K562 (cell line): Measurements from ENCODE around the gene TXNRD1. TPM values are rescaled to one million over a fixed set of nuclear protein-coding genes. Genes with fewer than 3 reads are reported as not detected.
"Not testable (repeated sequence)": the region's sequence is repeated elsewhere in the genome, so short reads cannot be mapped to it uniquely, and the experiment has no call there.

Experiments
- ATAC-seq: fragments of 200-7000 bp; cut with Tn5 transposase; 3 replicates; pipeline ENCODE4 v1.9.1; 2020; ENCODE audit warnings: moderate library complexity
- BruUV-seq: library from RNA; stranded (reverse); fragments of 400-500 nt; replicated peaks from 2 replicates; lab custom pipeline; 2021; lab: Mats Ljungman, UMichigan
- CTCF ChIA-PET: fragments of 300-600 bp; formaldehyde crosslinking; extraction: SDS; loops from one replicate; lab custom pipeline; 2021; ENCODE audit warnings: low intra/inter-chr PET ratio; lab: Yijun Ruan, JAX
- POLR2A ChIA-PET: fragments of 300-600, 350-650 bp; sonication (Branson Sonifier 250); formaldehyde crosslinking; extraction: SDS; loops from one replicate; lab custom pipeline; 2021; ENCODE audit warnings: antibody characterized with exemption, inconsistent platforms; lab: Yijun Ruan, JAX
- DNase-seq, 4 experiments: peaks; one replicate each; pipeline versions ENCODE4 v3.0.0 to v3.0.0-alpha.2; 2011 to 2018; ENCODE audit warnings: low spot score in 3 of 4, mixed read lengths in 3 of 4; ENCODE audit errors: extremely low read depth in 1 of 4
- FAIRE-seq: peaks from 2 replicates; lab custom pipeline; 2011; peaks lifted over from hg19 to GRCh38; lab: Jason Lieb, UNC
- H2AFZ ChIP-seq: 2 replicates; pipeline ENCODE4 v1.6.0; 2011; ENCODE audit warnings: low read depth, low read length, control low read depth, inconsistent platforms
- H3K27ac ChIP-seq: fragments of 200-600 bp; 3 replicates; pipeline ENCODE4 v1.8.0; 2011; ENCODE audit warnings: low read depth, mild to moderate bottlenecking, control low read depth, inconsistent platforms, low read length, moderate library complexity, mixed read lengths; ENCODE audit errors: extremely low read depth
- H3K27me3 ChIP-seq, 2 experiments: fragments of 300-600 bp in 1 of 2; 2 replicates in 1 of 2; 3 replicates in 1 of 2; pipeline versions ENCODE4 v1.6.0 to v1.8.0; 2011; ENCODE audit warnings: inconsistent platforms in 2 of 2, low read length in 2 of 2, mild to moderate bottlenecking in 1 of 2, mixed read lengths in 1 of 2, moderate library complexity in 1 of 2; ENCODE audit not compliant: control insufficient read depth in 2 of 2, insufficient read depth in 2 of 2
- H3K36me3 ChIP-seq: fragments of 300-600 bp; 3 replicates; pipeline ENCODE4 v1.8.0; 2011; ENCODE audit warnings: mild to moderate bottlenecking, low read length, inconsistent platforms; ENCODE audit not compliant: control insufficient read depth, insufficient read depth
- H3K4me1 ChIP-seq, 2 experiments: fragments of 200-600 bp in 1 of 2; replicated peaks in 1 of 2; 2 replicates in 1 of 2; 3 replicates in 1 of 2; pipeline versions ENCODE4 v1.5.1 to v1.8.0; 2011; ENCODE audit warnings: inconsistent platforms in 2 of 2, low read length in 2 of 2, mild to moderate bottlenecking in 1 of 2, mixed read lengths in 1 of 2, moderate library complexity in 1 of 2; ENCODE audit not compliant: control insufficient read depth in 2 of 2, insufficient read depth in 2 of 2
- H3K4me2 ChIP-seq: 2 replicates; pipeline ENCODE4 v1.6.1; 2011; ENCODE audit warnings: low read length, control low read depth, inconsistent platforms, mixed read lengths; ENCODE audit not compliant: insufficient read depth
- H3K4me3 ChIP-seq: fragments of 200-600 bp; sonication (generic), shearing (Covaris generic); 2 replicates; pipeline ENCODE4 v1.5.1; 2016; ENCODE audit warnings: control low read depth, inconsistent platforms
- H3K79me2 ChIP-seq: fragments of 200-600 bp; 3 replicates; pipeline ENCODE4 v1.8.0; 2011; ENCODE audit warnings: low read length, inconsistent platforms; ENCODE audit not compliant: control insufficient read depth, insufficient read depth
- H3K9ac ChIP-seq, 2 experiments: 2 replicates each; pipeline versions ENCODE4 v1.6.0 to v1.6.1; 2011; ENCODE audit warnings: low read depth in 2 of 2, low read length in 2 of 2, control low read depth in 1 of 2, inconsistent platforms in 1 of 2, mild to moderate bottlenecking in 1 of 2, mixed read lengths in 1 of 2; ENCODE audit not compliant: insufficient read depth in 1 of 2
- H3K9me1 ChIP-seq: one replicate; pipeline ENCODE4 v1.6.0; 2011; ENCODE audit warnings: inconsistent platforms, mild to moderate bottlenecking, low read length, moderate library complexity; ENCODE audit not compliant: control insufficient read depth, insufficient read depth
- H3K9me3 ChIP-seq: replicated peaks from 2 replicates; pipeline ENCODE4 v1.5.1; 2011; ENCODE audit warnings: low read depth, low read length, inconsistent platforms; ENCODE audit not compliant: control insufficient read depth, insufficient read depth
- H4K20me1 ChIP-seq: replicated peaks from 2 replicates; pipeline ENCODE4 v1.6.1; 2011; ENCODE audit warnings: low read length, inconsistent platforms, mixed read lengths; ENCODE audit not compliant: control insufficient read depth, insufficient read depth
- CSDE1 ChIP-seq, 2 experiments: fragments of 450-650 bp; IDR thresholded peaks; 2 replicates each; pipeline ENCODE4 v1.6.1; 2016; ENCODE audit warnings: mild to moderate bottlenecking in 1 of 2
- EWSR1 ChIP-seq: fragments of 450-650 bp; IDR thresholded peaks from 2 replicates; pipeline ENCODE4 v1.6.1; 2018; ENCODE audit warnings: borderline replicate concordance, mild to moderate bottlenecking, low read depth, moderate library complexity; ENCODE audit not compliant: partially characterized antibody
- PML ChIP-seq: IDR thresholded peaks from 2 replicates; pipeline ENCODE4 v1.6.1; 2012; ENCODE audit warnings: low read length, inconsistent platforms
- PTTG1 ChIP-seq: fragments of 450-650 bp; IDR thresholded peaks from 2 replicates; pipeline ENCODE4 v1.6.1; 2016; ENCODE audit warnings: low read depth, mild to moderate bottlenecking, missing genetic modification characterization, missing compliant biosample characterization
- RBFOX2 ChIP-seq: fragments of 200-400 bp; formaldehyde crosslinking; IDR thresholded peaks from 2 replicates; pipeline ENCODE4 v1.6.1; 2017; ENCODE audit warnings: low read depth, mild to moderate bottlenecking, low read length, moderate library complexity
- RBM25 ChIP-seq: fragments of 200-400 bp; formaldehyde crosslinking; IDR thresholded peaks from 2 replicates; pipeline ENCODE4 v1.6.1; 2018; ENCODE audit warnings: low read length, low read depth, moderate library complexity; ENCODE audit not compliant: severe bottlenecking
- SIRT6 ChIP-seq: IDR thresholded peaks from one replicate; pipeline ENCODE4 v1.6.1; 2012; ENCODE audit warnings: low read depth, mild to moderate bottlenecking, control low read depth, inconsistent platforms, low read length, moderate library complexity
- TCF3 ChIP-seq: sonication (generic); formaldehyde crosslinking; IDR thresholded peaks from 2 replicates; pipeline ENCODE4 v1.4.0; 2020; ENCODE audit warnings: mild to moderate bottlenecking, missing genetic modification reagents
- ZNF354B ChIP-seq: fragments of 250-450 bp; sonication (Bioruptor Pico); IDR thresholded peaks from 2 replicates; pipeline ENCODE4 v1.4.0; 2020
- ZNF449 ChIP-seq: fragments of 250-450 bp; sonication (Bioruptor Pico); IDR thresholded peaks from 2 replicates; pipeline ENCODE4 v1.8.0; 2022; ENCODE audit warnings: moderate library complexity, mild to moderate bottlenecking, inconsistent platforms
- WGBS: fragments of 100-300 bp; shearing (Covaris generic); methylation state at CpG from one replicate; pipeline ENCODE4 v1.1.6; 2016; ENCODE audit warnings: low coverage, mixed read lengths; ENCODE audit not compliant: insufficient coverage; ENCODE audit errors: missing lambda C conversion rate; 5-methylcytosine and 5-hydroxymethylcytosine counted together
- in situ Hi-C: fragments of 300-500 bp; cut with MboI; formaldehyde crosslinking; loops from 4 replicates; pipeline ENCODE4 v1.15.0; 2018; ENCODE audit warnings: inconsistent platforms, mixed read lengths
- intact Hi-C: fragments of 100-400 bp; cut with micrococcal nuclease; formaldehyde crosslinking; loops from 2 replicates; pipeline ENCODE4 v1.14.2; 2022
- polyA plus RNA-seq, 8 experiments: library from polyadenylated mRNA; depleted of rRNA in 4 of 8; stranded (reverse) in 5 of 8; unstranded in 3 of 8; fragments of >200 nt; fragmentation: Nextera tagmentation in 2 of 8; fragmentation: Illumina TruSeq in 1 of 8; extraction: Ambion mirVana in 2 of 8; extraction: Trizol in 1 of 8; gene quantifications; 2 replicates each; pipeline versions ENCODE4 v1.2.1 to v1.2.3, GENCODE V29; 2011 to 2014; ENCODE audit warnings: inconsistent platforms in 1 of 8, missing spikeins in 1 of 8
- total RNA-seq, 7 experiments: library from RNA; depleted of rRNA in 6 of 7; stranded (reverse); fragments of >200 nt in 6 of 7; fragmentation: Illumina TruSeq in 2 of 7; extraction: Trizol in 2 of 7; gene quantifications; 2 replicates each; pipeline versions ENCODE4 v1.2.1 to v1.2.3, GENCODE V29; 2011 to 2021; ENCODE audit warnings: low replicate concordance in 1 of 7

The TXNRD1 gene
- total and polyA plus RNA-seq, 9 of the 15 experiments (the other 6 are each of a cell fraction or from before 2014, with no cell fraction given), result 107 to 189 (median 146) TPM

- H3K27ac ChIP-seq, result no peak overlapping the region
- no peak for DNase-seq
- no peaks in the 10 kb centered on the region for H3K4me1 ChIP-seq
- no peaks in the 10 kb centered on the region for H3K9me1 ChIP-seq
- no peak overlapping the region for H3K4me2 ChIP-seq
- intact Hi-C loops (no loop called here), in situ Hi-C loops (no loop called here)
- no peak for FAIRE-seq
- H3K36me3 ChIP-seq, result peaks cover 86% of the 10 kb centered on the region
- H3K9ac ChIP-seq, result no peak overlapping the region
- H4K20me1 ChIP-seq, result no peaks in the 10 kb centered on the region
- ChIA-PET POLR2A (no interaction called here), CTCF (interaction anchor here (0.7 kb wide), 1 partner anchor 534 kb away, joined by 4 read pairs; no protein-coding TSS in a partner anchor)
- H3K9me3 ChIP-seq, result no peaks in the 10 kb centered on the region
- WGBS, result 100% methylated on average over 2 of the region's 2 CpGs
- TF ChIP-seq RBFOX2, result no peak
- TF ChIP-seq SIRT6, result no peak
- TF ChIP-seq RBM25, result no peak
- no peak for TF ChIP-seq PML
- TF ChIP-seq ZNF354B, result no peak
- TF ChIP-seq TCF3 (CRISPR knock-in tag), result no peak
- TF ChIP-seq PTTG1 (tag), result no peak
- no peak for TF ChIP-seq CSDE1 (IDR thresholded peaks at IDR 0.05)
- TF ChIP-seq ZNF449 (CRISPR knock-in tag), result no peak
- TF ChIP-seq EWSR1, result no peak
- BruUV-seq, result no TSS peak
- H3K4me3 ChIP-seq, result no peak overlapping the region
- H3K79me2 ChIP-seq, result no peaks in the 10 kb centered on the region
- ATAC-seq, result no peak
- H2AFZ ChIP-seq, result no peak overlapping the region
- no peaks in the 10 kb centered on the region for H3K27me3 ChIP-seq
Measured at GRCh38 chr12:104331376-104331775, 115.8 kb downstream of the TXNRD1 start.

DNA sequence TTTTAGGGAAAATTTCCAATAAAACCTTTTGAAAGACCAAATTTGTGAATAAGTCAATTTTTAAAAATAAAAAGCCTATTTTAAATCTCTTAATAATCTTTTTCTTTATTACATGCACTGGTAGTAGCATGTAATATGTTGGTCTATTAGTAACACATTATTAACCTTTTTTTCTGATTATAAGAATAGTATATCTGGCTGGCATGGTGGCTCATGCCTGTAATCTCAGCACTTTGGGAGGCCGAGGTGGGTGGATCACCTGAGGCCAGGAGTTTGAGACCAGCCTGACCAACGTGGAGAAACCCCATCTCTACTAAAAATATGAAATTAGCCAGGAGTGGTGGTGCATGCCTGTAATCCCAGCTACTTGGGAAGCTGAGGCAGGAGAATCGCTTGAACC lies 116.7 kb downstream of the TXNRD1 start:
- DNase-seq, H3K9me3 ChIP-seq, H4K20me1 ChIP-seq, H3K4me1 ChIP-seq, POLR2A ChIA-PET, H3K79me2 ChIP-seq, in situ Hi-C loops, ATAC-seq, H3K9me1 ChIP-seq, H3K4me3 ChIP-seq, H3K27ac ChIP-seq, FAIRE-seq, H3K27me3 ChIP-seq, BruUV-seq, H3K4me2 ChIP-seq, H3K9ac ChIP-seq, H2AFZ ChIP-seq, intact Hi-C loops: not testable (repeated sequence)
- peaks cover 86% of the 10 kb centered on the region for H3K36me3 ChIP-seq
- CTCF ChIA-PET, result interaction anchor here (0.7 kb wide), 1 partner anchor 535 kb away, joined by 4 read pairs; no protein-coding TSS in a partner anchor
- 88% methylated on average over 2 of the region's 3 CpGs for WGBS
